ENCODE data around the gene THPO.

DNA sequence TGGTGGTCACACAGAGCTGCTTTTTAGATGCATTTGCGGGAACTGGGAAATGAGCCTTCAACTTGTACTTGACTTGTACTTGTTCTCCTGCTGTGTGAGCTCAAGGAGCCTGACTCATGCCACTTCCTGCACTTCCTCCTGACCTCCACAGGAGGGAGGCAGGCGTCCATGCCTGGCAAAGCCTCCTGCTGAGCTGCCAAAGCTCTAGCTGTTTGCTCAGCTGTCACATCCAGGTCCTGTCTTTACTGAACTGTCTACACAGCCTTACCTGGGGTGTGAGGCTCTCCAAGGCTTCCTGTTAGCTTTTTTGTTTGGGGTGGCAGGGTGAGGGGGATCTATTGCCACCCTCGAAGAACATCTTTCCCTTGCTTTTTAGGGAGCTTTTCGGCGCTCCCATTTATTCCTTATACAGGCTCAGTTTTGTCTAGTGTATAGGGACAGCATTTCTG lies 6.4 kb downstream of the THPO start:
- no peak for TF ChIP-seq ZFX (IDR thresholded peaks at IDR 0.05)
- TF ChIP-seq, protein P1, sequence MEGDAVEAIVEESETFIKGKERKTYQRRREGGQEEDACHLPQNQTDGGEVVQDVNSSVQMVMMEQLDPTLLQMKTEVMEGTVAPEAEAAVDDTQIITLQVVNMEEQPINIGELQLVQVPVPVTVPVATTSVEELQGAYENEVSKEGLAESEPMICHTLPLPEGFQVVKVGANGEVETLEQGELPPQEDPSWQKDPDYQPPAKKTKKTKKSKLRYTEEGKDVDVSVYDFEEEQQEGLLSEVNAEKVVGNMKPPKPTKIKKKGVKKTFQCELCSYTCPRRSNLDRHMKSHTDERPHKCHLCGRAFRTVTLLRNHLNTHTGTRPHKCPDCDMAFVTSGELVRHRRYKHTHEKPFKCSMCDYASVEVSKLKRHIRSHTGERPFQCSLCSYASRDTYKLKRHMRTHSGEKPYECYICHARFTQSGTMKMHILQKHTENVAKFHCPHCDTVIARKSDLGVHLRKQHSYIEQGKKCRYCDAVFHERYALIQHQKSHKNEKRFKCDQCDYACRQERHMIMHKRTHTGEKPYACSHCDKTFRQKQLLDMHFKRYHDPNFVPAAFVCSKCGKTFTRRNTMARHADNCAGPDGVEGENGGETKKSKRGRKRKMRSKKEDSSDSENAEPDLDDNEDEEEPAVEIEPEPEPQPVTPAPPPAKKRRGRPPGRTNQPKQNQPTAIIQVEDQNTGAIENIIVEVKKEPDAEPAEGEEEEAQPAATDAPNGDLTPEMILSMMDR (conservative IDR thresholded peaks at IDR 0.05), result peak; percentile 99
